ENCODE data around the gene IL4I1. TPM values are rescaled to one million over a fixed set of nuclear protein-coding genes. Genes with fewer than 3 reads are reported as not detected.
"Not testable (repeated sequence)": the region's sequence is repeated elsewhere in the genome, so short reads cannot be mapped to it uniquely, and the experiment has no call there.

The IL4I1 gene
- total RNA-seq, 1 experiment from 2014 or later = not detected

GRCh38 chr19:49927526-49928264 is 31.0 kb upstream of the IL4I1 start:
- in situ Hi-C loops (cut with HindIII; ENCODE audit: low pct_unique_long_range_greater_than_20kb, low sequenced_read_pairs) = no loop called here
- no peak for DNase-seq (ENCODE audit: low read depth, low spot score)

DNA sequence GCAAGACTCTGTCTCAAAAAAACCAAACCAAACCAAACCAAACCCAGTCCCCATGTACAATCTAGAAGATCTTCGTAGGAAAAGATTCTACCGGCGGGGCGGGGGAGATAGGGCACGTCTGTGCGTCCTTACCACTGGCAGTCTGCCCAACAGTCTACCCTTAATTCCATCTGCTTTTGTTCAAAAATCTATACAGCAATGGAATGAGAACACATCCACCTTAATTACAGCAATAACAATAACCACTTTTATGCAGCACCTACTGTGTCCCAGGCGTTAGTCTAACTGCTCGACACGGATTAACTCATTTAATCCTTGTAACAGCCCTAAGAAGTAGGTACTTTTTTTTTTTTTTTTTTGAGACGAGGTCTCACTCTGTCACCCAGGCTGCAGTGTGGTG is 29.8 kb upstream of the IL4I1 start:
- no peak for DNase-seq (ENCODE audit: low read depth, low spot score)
- in situ Hi-C loops (cut with HindIII; ENCODE audit: low pct_unique_long_range_greater_than_20kb, low sequenced_read_pairs) = no loop called here

GRCh38 chr19:49925486-49925885 is 28.8 kb upstream of the IL4I1 start:
- DNase-seq (ENCODE audit: low read depth, low spot score) = no peak
- in situ Hi-C loops (cut with HindIII; ENCODE audit: low pct_unique_long_range_greater_than_20kb, low sequenced_read_pairs) = no loop called here

- DNase-seq (ENCODE audit: low read depth, low spot score); in situ Hi-C loops (cut with HindIII; ENCODE audit: low pct_unique_long_range_greater_than_20kb, low sequenced_read_pairs): not testable (repeated sequence)
Observed at GRCh38 chr19:49924881-49925210, 28.2 kb upstream of the IL4I1 start.

- in situ Hi-C loops (cut with HindIII; ENCODE audit: low pct_unique_long_range_greater_than_20kb, low sequenced_read_pairs) = no loop called here
Observed at GRCh38 chr19:49924004-49924880, 27.6 kb upstream of the IL4I1 start.

GRCh38 chr19:49923055-49924003 is 26.6 kb upstream of the IL4I1 start:
- in situ Hi-C loops (cut with HindIII; ENCODE audit: low pct_unique_long_range_greater_than_20kb, low sequenced_read_pairs) = no loop called here
- no peak for DNase-seq (ENCODE audit: low read depth, low spot score)

More at GRCh38 chr19:49924004-49924880, 27.6 kb upstream of the IL4I1 start:
- DNase-seq (ENCODE audit: low read depth, low spot score) = no peak

GRCh38 chr19:49921871-49922795 is 25.4 kb upstream of the IL4I1 start:
- DNase-seq (ENCODE audit: low read depth, low spot score) = no peak
- in situ Hi-C loops (cut with HindIII; ENCODE audit: low pct_unique_long_range_greater_than_20kb, low sequenced_read_pairs) = no loop called here

DNA sequence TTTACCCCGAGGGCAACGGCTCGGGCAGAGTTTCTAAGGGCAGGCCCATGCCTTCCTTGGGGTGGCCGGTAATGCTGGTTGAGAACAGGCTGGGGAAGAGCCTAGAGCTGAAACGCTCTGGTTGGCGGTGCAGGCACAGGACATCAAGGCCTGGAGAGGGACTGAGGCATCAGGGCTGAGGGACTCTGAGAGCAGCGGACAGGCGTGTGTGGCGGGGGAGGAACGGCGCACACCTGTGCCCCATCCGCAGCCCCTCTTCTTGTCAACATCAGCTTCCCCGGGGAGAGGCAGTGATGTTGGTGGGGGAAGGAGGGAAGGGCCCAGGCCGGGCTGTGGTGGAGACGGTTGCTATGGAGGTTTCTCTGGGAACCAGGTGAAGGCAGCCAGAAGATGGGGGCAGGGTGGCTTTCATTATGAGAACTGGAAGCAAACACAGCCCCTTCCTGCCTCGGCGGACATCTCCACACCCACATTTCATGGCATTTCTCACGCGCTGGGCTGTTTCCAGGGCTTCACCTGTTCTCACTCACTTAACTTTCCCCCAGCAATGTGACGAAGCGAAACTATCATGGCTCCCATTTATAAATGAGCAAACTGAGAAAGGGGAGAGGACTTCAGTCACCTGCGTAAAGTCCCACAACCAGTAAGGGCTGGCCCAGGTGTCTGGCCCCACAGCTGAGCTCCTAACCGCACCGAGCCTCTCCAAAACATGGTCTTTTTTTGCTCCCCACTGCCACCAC is 24.1 kb upstream of the IL4I1 start:
- no peak for DNase-seq (ENCODE audit: low read depth, low spot score)
- in situ Hi-C loops (cut with HindIII; ENCODE audit: low pct_unique_long_range_greater_than_20kb, low sequenced_read_pairs) = no loop called here

- in situ Hi-C loops (cut with HindIII; ENCODE audit: low pct_unique_long_range_greater_than_20kb, low sequenced_read_pairs) = no loop called here
Observed at GRCh38 chr19:49918089-49918488, 21.4 kb upstream of the IL4I1 start.

DNA sequence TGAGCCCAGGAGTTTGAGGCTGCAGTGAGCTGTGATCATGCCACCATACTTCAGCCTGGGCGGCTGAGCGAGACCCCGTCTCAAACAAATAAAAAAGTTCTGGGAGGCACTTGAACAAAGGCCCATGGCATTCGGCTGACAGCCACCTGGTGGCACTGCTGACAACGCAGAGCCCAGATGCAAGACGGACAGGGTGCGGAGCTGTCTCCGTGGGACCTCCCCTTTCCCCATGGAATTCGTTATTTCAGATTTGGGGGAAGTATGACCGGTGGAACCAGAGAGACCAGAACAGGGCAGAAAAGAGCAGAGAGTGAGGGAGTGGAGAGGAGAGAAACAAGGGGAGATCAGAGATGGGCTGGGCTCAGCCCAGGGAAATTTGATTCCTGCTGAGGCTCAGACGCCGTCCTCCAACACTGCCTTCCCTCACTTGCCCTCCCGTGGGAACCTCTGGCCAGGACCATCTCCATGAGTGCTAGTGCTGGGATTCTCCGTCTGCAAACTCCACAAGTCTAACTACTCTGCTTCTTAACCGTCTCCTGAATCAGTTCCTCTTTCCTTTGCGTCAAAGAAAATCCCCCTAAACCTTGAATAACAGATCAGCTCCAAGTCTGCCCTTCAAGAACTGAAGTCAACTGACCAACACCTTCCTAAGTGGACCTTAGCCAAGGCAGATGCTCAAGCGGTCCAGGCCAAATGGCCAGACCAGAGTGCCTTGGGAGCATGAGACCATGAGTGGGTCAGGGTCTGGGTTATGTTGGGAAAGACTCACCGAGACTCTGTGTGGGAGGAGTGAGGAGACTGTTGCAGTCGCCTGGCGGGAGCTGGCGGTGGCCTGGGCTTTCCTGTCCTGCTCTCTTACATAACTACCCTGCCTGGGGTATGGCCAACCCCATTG is 20.4 kb upstream of the IL4I1 start:
- DNase-seq (ENCODE audit: low read depth, low spot score) = peak; percentile 23
- in situ Hi-C loops (cut with HindIII; ENCODE audit: low pct_unique_long_range_greater_than_20kb, low sequenced_read_pairs) = no loop called here

More at GRCh38 chr19:49918089-49918488, 21.4 kb upstream of the IL4I1 start:
- DNase-seq (ENCODE audit: low read depth, low spot score) = no peak

DNA sequence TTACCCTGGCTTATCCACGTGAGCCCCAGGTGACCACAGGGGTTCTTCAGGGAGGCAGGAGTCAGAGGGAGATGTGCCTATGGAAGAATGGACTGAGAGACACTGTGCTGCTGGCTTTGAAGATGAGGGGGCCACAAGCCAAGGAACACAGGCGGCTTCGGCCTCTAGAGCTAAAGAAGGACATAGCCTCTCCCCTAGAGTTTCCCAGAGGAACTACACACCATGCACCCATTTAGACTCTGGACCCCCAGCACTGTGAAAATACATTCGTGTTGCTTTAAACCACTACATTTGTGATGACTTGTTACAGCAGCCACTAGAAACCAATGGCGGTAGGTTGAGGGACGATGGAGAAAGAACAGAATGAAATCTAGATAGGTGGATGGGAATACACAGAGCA is 18.6 kb upstream of the IL4I1 start:
- no peak for DNase-seq (ENCODE audit: low read depth, low spot score)
- in situ Hi-C loops (cut with HindIII; ENCODE audit: low pct_unique_long_range_greater_than_20kb, low sequenced_read_pairs) = no loop called here

DNA sequence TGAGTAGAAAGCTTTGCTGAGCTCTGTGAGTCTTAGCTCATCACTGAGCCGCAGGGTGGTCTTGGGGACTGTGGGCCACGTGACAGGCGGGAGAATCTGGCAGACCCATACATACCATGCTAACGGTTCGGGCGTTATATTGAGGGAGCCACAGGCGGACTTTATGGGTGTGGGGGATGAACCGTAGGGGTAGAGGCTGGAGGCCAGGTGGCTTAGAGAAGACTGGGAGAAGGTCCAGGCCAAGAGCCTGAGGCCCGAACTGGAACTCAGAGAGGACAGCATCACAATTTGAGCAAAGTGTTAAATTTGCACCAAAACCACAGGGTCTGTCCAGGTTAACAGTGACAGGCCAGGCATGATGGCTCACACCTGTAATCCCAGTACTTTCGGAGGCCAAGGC is 17.0 kb upstream of the IL4I1 start:
- in situ Hi-C loops (cut with HindIII; ENCODE audit: low pct_unique_long_range_greater_than_20kb, low sequenced_read_pairs) = no loop called here
- DNase-seq (ENCODE audit: low read depth, low spot score) = no peak

GRCh38 chr19:49912965-49913685 is 16.4 kb upstream of the IL4I1 start:
- in situ Hi-C loops (cut with HindIII; ENCODE audit: low pct_unique_long_range_greater_than_20kb, low sequenced_read_pairs) = no loop called here
- no peak for DNase-seq (ENCODE audit: low read depth, low spot score)

DNA sequence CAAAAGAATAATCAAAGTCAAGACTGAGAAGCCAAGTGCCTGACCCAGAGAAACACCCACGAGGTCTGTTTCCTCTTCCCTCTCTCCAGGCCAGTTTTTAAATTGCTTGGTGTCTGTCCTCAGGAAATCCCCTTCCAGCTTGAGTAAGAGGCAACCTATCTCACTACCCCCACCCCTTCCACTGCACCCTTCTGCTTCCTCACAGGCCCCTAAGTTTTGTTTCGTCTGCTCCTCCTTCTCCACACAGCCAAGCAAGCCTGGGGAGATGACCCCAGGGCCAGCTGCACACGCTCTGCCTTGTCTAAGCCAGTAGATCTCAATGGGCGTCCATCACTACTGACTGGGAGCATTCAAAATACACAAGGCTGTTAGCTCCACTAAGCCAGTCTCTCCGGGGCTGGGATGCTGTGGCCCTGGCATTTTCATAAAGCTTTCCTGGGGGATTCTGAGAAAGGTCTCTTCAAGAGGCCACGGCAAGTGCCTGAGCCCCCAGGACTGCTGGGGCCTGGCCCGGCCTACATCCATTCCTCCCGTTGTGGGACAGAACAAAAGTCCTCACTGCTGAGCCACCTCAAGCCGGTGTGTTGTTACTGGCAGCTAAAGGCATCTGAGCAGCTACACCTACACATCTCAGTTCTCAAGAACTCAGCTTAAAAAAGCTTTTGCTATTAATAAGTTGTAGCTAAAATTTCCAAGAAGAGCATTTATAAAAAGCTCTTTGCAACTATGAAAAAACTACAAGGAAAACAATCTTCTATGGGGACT is 14.9 kb upstream of the IL4I1 start:
- no peak for DNase-seq (ENCODE audit: low read depth, low spot score)
- in situ Hi-C loops (cut with HindIII; ENCODE audit: low pct_unique_long_range_greater_than_20kb, low sequenced_read_pairs) = no loop called here
